Omental fat pad (tissue), 4 donors: ENCODE measurements around the gene WRAP73. TPM values are rescaled to one million over a fixed set of nuclear protein-coding genes. Genes with fewer than 3 reads are reported as not detected.
"Not testable (repeated sequence)": the region's sequence is repeated elsewhere in the genome, so short reads cannot be mapped to it uniquely, and the experiment has no call there.

Experiments
- ATAC-seq: fragments of 150-250 bp; one replicate; pipeline ENCODE4 v1.9.1; 2016; ENCODE audit warnings: mild to moderate bottlenecking, moderate library complexity; ENCODE audit not compliant: low FRiP score
- DNase-seq: peaks from one replicate; pipeline ENCODE4 v3.0.0-alpha.2; 2019; ENCODE audit warnings: low spot score
- total RNA-seq, 4 donors: library from RNA; depleted of rRNA; stranded (reverse); fragments of >200 nt; gene quantifications; one replicate each; pipeline ENCODE4 v1.1.0, GENCODE V29; 2016
- TF ChIP-seq, protein P1 (sequence below), 3 donors: fragments of 450-650 bp; IDR thresholded peaks; one replicate each; pipeline ENCODE4 v1.5.1; 2016 to 2017; ENCODE audit warnings: antibody characterized with exemption in 3 of 3, mild to moderate bottlenecking in 3 of 3, moderate library complexity in 2 of 3

The WRAP73 gene
- total RNA-seq, 4 donors from 2014 or later: 10.4 to 31.2 (median 15.5) TPM

DNA sequence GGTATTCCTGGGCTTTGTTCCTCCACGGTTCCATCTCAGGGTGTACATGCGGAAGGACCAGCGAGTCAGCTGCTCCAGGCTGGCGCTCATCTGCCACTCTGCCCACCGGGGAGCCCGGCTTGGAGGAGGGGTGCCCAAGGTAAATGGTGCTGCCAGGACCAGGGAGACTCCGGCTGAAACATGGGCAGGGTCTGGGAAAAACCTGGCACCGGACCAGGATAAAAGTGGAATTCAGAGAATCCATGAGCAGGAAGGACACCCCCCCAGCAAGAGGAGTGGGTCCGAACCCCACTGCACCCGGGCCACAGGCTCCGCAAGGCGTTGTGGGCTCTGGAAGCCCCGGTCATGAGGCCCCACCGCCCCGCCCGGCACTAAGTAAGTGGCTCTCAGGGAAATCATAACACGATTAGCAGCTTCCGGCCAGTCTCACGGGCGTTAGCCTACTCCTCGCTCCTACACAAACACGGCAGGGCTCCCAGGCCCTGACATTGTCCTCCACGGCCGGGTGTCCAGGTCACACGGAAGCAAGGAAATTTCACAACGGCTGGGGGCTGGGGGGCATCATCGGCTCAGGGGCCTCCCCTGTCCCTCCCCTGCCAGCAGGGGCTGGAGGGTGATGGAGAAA lies 59.7 kb downstream of the WRAP73 start:
- TF ChIP-seq, protein P1, sequence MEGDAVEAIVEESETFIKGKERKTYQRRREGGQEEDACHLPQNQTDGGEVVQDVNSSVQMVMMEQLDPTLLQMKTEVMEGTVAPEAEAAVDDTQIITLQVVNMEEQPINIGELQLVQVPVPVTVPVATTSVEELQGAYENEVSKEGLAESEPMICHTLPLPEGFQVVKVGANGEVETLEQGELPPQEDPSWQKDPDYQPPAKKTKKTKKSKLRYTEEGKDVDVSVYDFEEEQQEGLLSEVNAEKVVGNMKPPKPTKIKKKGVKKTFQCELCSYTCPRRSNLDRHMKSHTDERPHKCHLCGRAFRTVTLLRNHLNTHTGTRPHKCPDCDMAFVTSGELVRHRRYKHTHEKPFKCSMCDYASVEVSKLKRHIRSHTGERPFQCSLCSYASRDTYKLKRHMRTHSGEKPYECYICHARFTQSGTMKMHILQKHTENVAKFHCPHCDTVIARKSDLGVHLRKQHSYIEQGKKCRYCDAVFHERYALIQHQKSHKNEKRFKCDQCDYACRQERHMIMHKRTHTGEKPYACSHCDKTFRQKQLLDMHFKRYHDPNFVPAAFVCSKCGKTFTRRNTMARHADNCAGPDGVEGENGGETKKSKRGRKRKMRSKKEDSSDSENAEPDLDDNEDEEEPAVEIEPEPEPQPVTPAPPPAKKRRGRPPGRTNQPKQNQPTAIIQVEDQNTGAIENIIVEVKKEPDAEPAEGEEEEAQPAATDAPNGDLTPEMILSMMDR (IDR thresholded peaks at IDR 0.05): no peak
- DNase-seq (no peak), ATAC-seq (no peak)

DNA sequence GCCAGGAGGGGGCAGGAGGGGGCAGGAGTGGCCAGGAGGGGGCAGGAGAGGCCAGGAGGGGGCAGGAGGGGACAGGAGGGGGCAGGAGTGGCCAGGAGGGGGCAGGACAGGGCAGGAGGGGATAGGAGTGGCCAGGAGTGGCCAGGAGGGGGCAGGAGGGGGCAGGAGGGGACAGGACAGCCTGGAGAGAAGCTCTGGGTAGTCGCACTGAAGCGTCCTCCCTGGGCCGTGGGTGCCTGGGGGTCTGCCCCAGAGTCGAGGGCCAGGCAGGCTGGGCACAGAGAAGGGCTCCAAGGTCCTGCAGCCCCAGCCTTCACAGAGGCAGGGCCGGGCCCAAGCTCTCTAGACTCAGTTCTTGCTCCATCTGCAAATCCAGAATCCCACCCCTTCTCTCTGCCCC lies 61.5 kb downstream of the WRAP73 start:
- TF ChIP-seq, protein P1 (IDR thresholded peaks at IDR 0.05): no peak
- ATAC-seq (no peak), DNase-seq (no peak)

DNA sequence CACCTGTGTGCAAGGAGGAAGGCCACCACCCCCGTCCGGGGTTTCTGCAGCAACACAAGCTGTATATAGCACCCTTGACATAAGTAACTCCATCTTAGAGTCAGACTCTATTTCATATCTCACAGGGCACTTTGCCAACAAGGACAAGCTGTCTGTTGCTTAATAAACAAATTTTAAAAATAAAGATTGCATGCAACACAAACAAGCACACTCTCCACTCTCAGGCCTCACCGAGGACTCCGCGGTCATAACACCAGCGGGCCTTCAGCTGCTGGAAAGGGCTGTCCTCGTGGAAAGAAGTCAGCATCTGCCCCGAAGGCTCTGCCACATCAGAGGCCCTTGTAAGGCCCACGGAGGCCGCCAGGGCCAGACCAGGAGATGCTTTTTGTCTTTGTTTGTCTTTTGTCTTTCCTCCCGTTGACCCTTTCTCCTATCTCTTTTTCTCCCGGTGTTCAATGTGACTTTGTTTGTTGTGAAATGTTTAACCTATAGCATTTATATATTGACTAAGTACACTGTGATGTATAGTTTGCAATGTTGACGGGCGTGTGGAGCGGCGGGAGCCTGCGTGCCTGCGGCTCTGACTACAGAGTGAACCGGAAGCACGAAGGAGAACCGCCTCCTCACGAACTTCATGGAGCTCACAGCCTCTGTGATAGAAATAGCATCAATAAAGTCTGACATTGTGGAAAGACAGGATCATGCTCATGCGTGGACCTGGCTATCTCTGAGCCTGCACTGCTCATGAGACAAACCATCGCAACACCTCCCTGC lies 62.7 kb downstream of the WRAP73 start:
- ATAC-seq: no peak
- TF ChIP-seq, protein P1 (IDR thresholded peaks at IDR 0.05): no peak

DNA sequence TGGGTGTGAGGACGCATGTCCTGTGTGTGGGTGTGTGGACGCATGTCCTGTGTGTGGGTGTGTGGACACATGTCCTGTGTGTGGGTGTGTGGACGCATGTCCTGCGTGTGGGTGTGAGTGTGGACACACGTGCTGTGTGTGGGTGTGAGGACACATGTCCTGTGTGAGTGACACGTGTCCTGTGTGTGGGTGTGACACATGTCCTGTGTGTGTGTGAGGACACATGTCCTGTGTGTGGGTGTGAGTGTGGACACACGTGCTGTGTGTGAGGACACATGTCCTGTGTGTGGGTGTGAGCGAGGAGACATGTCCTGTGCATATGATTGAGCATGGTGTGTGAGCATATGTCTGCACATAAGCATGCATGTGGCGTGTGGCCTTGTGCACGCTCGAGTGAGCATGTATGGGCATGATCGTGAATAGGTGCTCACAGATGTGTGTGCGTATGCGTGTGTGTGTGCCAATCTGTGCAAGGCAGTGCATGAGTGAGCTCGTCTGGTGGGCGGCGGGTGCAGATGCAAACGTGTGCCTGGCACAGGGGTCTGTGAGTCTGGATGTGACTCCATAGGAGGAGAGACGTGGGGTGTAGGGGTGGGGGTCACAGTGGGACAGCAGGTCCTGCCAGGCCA lies 63.8 kb downstream of the WRAP73 start:
- ATAC-seq: no peak
- TF ChIP-seq, protein P1 (IDR thresholded peaks at IDR 0.05): no peak

More for the DNA sequence above, 62.7 kb downstream of the WRAP73 start:
- no peak for DNase-seq

DNA sequence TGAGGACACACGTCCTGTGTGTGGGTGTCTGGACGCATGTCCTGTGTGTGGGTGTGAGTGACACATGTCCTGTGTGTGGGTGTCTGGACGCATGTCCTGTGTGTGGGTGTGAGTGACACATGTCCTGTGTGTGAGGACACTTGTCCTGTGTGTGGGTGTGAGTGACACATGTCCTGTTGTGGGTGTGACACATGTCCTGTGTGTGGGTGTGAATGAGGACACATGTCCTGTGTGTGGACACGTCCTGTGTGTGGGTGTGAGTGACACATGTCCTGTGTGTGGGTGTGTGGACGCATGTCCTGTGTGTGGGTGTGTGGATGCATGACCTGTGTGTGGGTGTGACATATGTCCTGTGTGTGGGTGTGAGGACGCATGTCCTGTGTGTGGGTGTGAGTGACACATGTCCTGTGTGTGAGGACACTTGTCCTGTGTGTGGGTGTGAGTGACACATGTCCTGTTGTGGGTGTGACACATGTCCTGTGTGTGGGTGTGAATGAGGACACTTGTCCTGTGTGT lies 64.5 kb downstream of the WRAP73 start:
- not testable (repeated sequence) for ATAC-seq

More for the DNA sequence above, 63.8 kb downstream of the WRAP73 start:
- DNase-seq: no peak

DNA sequence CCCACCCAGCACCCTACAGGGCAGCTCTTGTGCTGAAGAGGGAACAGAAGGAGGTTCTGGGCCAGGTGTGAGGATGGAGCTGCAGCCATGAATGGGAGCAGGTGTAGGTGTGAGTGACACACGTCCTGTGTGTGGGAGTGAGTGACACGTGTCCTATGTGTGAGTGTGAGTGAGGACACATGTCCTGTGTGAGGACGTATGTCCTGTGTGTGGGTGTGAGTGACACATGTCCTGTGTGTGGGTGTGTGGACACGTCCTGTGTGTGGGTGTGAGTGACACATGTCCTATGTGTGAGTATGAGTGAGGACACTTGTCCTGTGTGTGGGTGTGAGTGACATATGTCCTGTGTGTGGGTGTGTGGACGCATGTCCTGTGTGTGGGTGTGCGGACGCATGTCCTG lies 65.0 kb downstream of the WRAP73 start:
- DNase-seq (no peak), ATAC-seq (no peak)
- TF ChIP-seq, protein P1 (IDR thresholded peaks at IDR 0.05): no peak

More for the DNA sequence above, 64.5 kb downstream of the WRAP73 start:
- not testable (repeated sequence) for DNase-seq

DNA sequence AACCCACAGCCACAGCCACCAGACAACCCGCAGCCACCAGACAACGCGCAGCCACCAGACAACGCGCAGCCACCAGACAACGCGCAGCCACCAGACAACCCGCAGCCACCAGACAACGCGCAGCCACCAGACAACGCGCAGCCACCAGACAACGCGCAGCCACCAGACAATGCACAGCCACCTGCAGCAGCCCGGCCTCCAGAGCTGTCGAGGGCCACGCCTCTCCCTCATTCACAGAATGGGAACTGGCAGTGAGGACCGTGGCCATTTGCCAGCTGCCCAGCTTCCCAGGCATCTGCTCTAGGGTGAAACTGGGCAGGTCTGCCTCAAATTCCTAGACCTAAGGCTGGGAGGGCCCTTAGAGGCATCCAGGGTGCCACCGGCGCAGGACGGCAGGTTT lies 66.2 kb downstream of the WRAP73 start:
- not testable (repeated sequence) for ATAC-seq, DNase-seq
